Adrenal gland (tissue), 5 donors: ENCODE measurements around the gene ATXN7.

Source experiments
- POLR2A ChIP-seq, 2 donors: fragments of 450-650 bp; IDR thresholded peaks; one replicate each; pipeline ENCODE4 v1.6.1; 2017; ENCODE audit warnings: antibody characterized with exemption in 2 of 2, mild to moderate bottlenecking in 2 of 2, moderate library complexity in 1 of 2
- TF ChIP-seq, protein P1 (sequence below), 6 experiments: fragments of 450-650 bp in 4 of 6; fragments of 200-600 bp in 2 of 6; sonication (generic) in 1 of 6; IDR thresholded peaks; 1 replicate in 5 of 6; 2 replicates in 1 of 6; pipeline versions ENCODE4 v1.5.1 to v1.8.0; 2016 to 2021; ENCODE audit warnings: antibody characterized with exemption in 6 of 6, mild to moderate bottlenecking in 2 of 6, moderate library complexity in 1 of 6
- donor health status: DM: no; HTN: no; CAD: no.

GRCh38 chr3:63986831-63987230 is 123.2 kb downstream of the ATXN7 start:
- TF ChIP-seq, protein P1, sequence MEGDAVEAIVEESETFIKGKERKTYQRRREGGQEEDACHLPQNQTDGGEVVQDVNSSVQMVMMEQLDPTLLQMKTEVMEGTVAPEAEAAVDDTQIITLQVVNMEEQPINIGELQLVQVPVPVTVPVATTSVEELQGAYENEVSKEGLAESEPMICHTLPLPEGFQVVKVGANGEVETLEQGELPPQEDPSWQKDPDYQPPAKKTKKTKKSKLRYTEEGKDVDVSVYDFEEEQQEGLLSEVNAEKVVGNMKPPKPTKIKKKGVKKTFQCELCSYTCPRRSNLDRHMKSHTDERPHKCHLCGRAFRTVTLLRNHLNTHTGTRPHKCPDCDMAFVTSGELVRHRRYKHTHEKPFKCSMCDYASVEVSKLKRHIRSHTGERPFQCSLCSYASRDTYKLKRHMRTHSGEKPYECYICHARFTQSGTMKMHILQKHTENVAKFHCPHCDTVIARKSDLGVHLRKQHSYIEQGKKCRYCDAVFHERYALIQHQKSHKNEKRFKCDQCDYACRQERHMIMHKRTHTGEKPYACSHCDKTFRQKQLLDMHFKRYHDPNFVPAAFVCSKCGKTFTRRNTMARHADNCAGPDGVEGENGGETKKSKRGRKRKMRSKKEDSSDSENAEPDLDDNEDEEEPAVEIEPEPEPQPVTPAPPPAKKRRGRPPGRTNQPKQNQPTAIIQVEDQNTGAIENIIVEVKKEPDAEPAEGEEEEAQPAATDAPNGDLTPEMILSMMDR (IDR thresholded peaks at IDR 0.05), result no peak
- TF ChIP-seq POLR2A (IDR thresholded peaks at IDR 0.05), result no peak
